Calu3 (cell line): Measurements from ENCODE around the gene DHX36. TPM values are rescaled to one million over a fixed set of nuclear protein-coding genes. Genes with fewer than 3 reads are reported as not detected.

Source experiments
- BruUV-seq: library from RNA; stranded (reverse); fragments of 400-500 nt; replicated peaks from 2 replicates; lab custom pipeline; 2021; lab: Mats Ljungman, UMichigan
- CTCF ChIA-PET: fragments of 300-600 bp; sonication (Branson Sonifier 250); formaldehyde crosslinking; loops from one replicate; lab custom pipeline; 2022; ENCODE audit warnings: antibody characterized with exemption; lab: Charles Lee
- DNase-seq: peaks from one replicate; pipeline ENCODE4 v3.0.0; 2022
- H3K27ac Mint-ChIP-seq: one replicate; pipeline ENCODE4 v1.8.0; 2022; ENCODE audit warnings: mixed read lengths; ENCODE audit not compliant: unreplicated experiment
- H3K27me3 Mint-ChIP-seq: one replicate; pipeline ENCODE4 v1.8.0; 2022; ENCODE audit warnings: mixed read lengths; ENCODE audit not compliant: unreplicated experiment
- H3K36me3 Mint-ChIP-seq: one replicate; pipeline ENCODE4 v1.8.0; 2022; ENCODE audit warnings: mild to moderate bottlenecking, moderate library complexity, mixed read lengths; ENCODE audit not compliant: insufficient read depth, unreplicated experiment
- H3K4me1 Mint-ChIP-seq: one replicate; pipeline ENCODE4 v1.8.0; 2022; ENCODE audit warnings: mild to moderate bottlenecking, low read depth, mixed read lengths; ENCODE audit not compliant: unreplicated experiment
- H3K4me3 Mint-ChIP-seq: one replicate; pipeline ENCODE4 v1.8.0; 2022; ENCODE audit warnings: mild to moderate bottlenecking, low read depth, moderate library complexity, mixed read lengths; ENCODE audit not compliant: unreplicated experiment
- H3K9me3 Mint-ChIP-seq: one replicate; pipeline ENCODE4 v1.8.0; 2022; ENCODE audit warnings: low read depth, mixed read lengths; ENCODE audit not compliant: unreplicated experiment
- intact Hi-C: fragments of 100-400 bp; cut with micrococcal nuclease; formaldehyde crosslinking; loops from one replicate; pipeline ENCODE4 v1.10.0; 2022; ENCODE audit not compliant: unreplicated experiment
- total RNA-seq: library from RNA; stranded (reverse); gene quantifications from 2 replicates; pipeline ENCODE4 v1.2.3, GENCODE V29; 2022
- TF ChIP-seq, protein P1 (sequence below): fragments of 200-600 bp; IDR thresholded peaks from one replicate; pipeline ENCODE4 v1.8.0; 2022; ENCODE audit warnings: antibody characterized with exemption; ENCODE audit not compliant: unreplicated experiment

The DHX36 gene
- total RNA-seq, 1 experiment from 2014 or later: 127 TPM

DNA sequence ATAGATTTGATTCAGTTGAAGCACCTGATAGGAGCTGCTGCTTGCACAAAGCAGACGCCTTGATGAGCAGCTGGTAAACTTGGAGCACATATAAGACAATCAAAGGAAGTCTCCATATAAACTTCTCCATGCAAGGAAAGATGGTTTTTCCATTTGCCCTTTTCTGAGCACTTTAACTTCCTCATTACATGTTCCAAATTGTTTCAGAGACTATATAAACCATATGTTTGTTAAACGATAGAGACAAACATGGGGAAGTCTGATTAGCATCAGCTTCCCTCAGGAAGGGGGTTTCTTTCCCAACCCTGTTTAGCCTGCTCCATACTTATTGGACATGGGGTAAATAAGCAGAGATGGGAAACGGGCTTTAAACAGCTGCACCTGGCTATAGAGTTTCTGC lies 88.0 kb downstream of the DHX36 start:
- H3K27ac Mint-ChIP-seq: no peak overlapping the region
- peaks cover 3% of the 10 kb centered on the region for H3K4me1 Mint-ChIP-seq
- no peaks in the 10 kb centered on the region for H3K36me3 Mint-ChIP-seq
- CTCF ChIA-PET: no interaction called here
- H3K9me3 Mint-ChIP-seq: no peaks in the 10 kb centered on the region
- no TSS peak for BruUV-seq
- H3K4me3 Mint-ChIP-seq: no peak overlapping the region
- TF ChIP-seq, protein P1, sequence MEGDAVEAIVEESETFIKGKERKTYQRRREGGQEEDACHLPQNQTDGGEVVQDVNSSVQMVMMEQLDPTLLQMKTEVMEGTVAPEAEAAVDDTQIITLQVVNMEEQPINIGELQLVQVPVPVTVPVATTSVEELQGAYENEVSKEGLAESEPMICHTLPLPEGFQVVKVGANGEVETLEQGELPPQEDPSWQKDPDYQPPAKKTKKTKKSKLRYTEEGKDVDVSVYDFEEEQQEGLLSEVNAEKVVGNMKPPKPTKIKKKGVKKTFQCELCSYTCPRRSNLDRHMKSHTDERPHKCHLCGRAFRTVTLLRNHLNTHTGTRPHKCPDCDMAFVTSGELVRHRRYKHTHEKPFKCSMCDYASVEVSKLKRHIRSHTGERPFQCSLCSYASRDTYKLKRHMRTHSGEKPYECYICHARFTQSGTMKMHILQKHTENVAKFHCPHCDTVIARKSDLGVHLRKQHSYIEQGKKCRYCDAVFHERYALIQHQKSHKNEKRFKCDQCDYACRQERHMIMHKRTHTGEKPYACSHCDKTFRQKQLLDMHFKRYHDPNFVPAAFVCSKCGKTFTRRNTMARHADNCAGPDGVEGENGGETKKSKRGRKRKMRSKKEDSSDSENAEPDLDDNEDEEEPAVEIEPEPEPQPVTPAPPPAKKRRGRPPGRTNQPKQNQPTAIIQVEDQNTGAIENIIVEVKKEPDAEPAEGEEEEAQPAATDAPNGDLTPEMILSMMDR: no peak
- H3K27me3 Mint-ChIP-seq: no peaks in the 10 kb centered on the region
- no peak for DNase-seq
- intact Hi-C loops: no loop called here

- BruUV-seq: no TSS peak
- no peak overlapping the region for H3K27ac Mint-ChIP-seq
- no peaks in the 10 kb centered on the region for H3K4me1 Mint-ChIP-seq
- H3K27me3 Mint-ChIP-seq: no peaks in the 10 kb centered on the region
- intact Hi-C loops: no loop called here
- DNase-seq: no peak
- H3K4me3 Mint-ChIP-seq: no peak overlapping the region
- no peaks in the 10 kb centered on the region for H3K9me3 Mint-ChIP-seq
- CTCF ChIA-PET: interaction anchor here (0.6 to 1.1 kb wide), 2 partner anchors 87 to 114 kb away, joined by 3 to 4 read pairs; partner anchors contain the start of gene ARHGEF26
- no peaks in the 10 kb centered on the region for H3K36me3 Mint-ChIP-seq
- TF ChIP-seq, protein P1: no peak
Observed at GRCh38 chr3:154235330-154235729, 89.0 kb downstream of the DHX36 start.

DNA sequence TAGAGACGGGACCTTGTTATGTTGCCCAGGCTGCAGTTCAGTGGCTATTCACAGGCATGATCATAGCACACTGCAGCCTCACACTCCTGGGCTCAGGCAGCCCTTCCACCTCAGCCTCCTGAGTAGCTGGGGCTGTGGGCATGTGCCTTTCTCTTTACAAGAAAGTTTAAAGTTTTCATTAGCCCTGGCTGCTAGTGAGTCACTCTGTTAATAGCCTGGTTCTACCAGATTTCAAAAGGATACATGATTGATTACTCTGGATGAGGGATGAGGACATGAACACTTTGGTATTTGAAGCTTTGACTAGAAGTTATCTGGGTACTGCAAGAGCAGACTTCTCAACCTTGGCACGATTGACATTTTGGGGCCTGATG lies 95.1 kb downstream of the DHX36 start:
- no peaks in the 10 kb centered on the region for H3K9me3 Mint-ChIP-seq
- no peaks in the 10 kb centered on the region for H3K27me3 Mint-ChIP-seq
- no peaks in the 10 kb centered on the region for H3K36me3 Mint-ChIP-seq
- H3K4me1 Mint-ChIP-seq: no peaks in the 10 kb centered on the region
- H3K4me3 Mint-ChIP-seq: no peak overlapping the region
- intact Hi-C loops: no loop called here
- TF ChIP-seq, protein P1: no peak
- CTCF ChIA-PET: interaction anchor here (0.9 kb wide), 1 partner anchor 51 kb away, joined by 4 read pairs; no protein-coding TSS in a partner anchor
- no peak overlapping the region for H3K27ac Mint-ChIP-seq
- no peak for DNase-seq
- no TSS peak for BruUV-seq

- H3K27me3 Mint-ChIP-seq: no peaks in the 10 kb centered on the region
- no peak overlapping the region for H3K4me3 Mint-ChIP-seq
- DNase-seq: no peak
- TF ChIP-seq, protein P1: no peak
- CTCF ChIA-PET: interaction anchor here (0.9 kb wide), 1 partner anchor 51 kb away, joined by 4 read pairs; no protein-coding TSS in a partner anchor
- intact Hi-C loops: no loop called here
- H3K27ac Mint-ChIP-seq: no peak overlapping the region
- no peaks in the 10 kb centered on the region for H3K9me3 Mint-ChIP-seq
- no peaks in the 10 kb centered on the region for H3K4me1 Mint-ChIP-seq
- no peaks in the 10 kb centered on the region for H3K36me3 Mint-ChIP-seq
- BruUV-seq: no TSS peak
Observed at GRCh38 chr3:154228561-154229216, 95.6 kb downstream of the DHX36 start.
